ENCODE data around the gene TMEM270. TPM values are rescaled to one million over a fixed set of nuclear protein-coding genes. Genes with fewer than 3 reads are reported as not detected.
"Not testable (repeated sequence)": the region's sequence is repeated elsewhere in the genome, so short reads cannot be mapped to it uniquely, and the experiment has no call there.

TMEM270 gene
- total RNA-seq, 4 donors from 2014 or later, result not detected

DNA sequence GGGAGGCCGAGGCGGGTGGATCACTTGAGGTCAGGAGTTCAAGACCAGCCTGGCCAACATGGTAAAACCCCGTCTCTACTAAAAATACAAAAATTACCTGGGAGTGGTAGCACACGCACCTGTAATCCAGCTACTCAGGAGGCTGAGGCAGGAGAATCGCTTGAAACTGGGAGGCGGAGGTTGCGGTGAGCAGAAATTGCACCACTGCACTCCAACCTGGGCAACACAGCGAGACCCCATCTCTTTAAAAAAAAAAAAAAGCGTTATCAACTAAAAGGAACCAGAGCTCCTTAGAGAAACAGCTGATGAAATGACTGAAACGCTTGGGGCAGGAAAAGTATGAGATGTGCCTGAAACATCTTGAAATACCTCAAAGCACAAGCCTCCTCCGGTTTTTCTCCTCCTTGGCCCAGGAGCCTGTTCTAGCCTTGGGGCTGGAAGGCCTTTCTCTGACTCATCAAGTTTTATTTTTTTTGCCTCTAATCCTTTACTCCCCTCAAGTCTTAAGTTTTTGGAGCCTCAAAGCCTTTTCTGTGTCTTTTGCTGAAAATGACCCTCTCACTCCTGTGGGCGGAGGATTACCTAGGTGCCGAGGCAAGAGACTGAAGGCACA, 16.0 kb upstream of the TMEM270 start:
- no peaks in the 10 kb centered on the region for H3K36me3 ChIP-seq
- TF ChIP-seq POLR2AphosphoS5 (IDR thresholded peaks at IDR 0.05) (no peak), POLR2A (IDR thresholded peaks at IDR 0.05; ENCODE audit: low read depth) (no peak)
- TF ChIP-seq, protein P1, sequence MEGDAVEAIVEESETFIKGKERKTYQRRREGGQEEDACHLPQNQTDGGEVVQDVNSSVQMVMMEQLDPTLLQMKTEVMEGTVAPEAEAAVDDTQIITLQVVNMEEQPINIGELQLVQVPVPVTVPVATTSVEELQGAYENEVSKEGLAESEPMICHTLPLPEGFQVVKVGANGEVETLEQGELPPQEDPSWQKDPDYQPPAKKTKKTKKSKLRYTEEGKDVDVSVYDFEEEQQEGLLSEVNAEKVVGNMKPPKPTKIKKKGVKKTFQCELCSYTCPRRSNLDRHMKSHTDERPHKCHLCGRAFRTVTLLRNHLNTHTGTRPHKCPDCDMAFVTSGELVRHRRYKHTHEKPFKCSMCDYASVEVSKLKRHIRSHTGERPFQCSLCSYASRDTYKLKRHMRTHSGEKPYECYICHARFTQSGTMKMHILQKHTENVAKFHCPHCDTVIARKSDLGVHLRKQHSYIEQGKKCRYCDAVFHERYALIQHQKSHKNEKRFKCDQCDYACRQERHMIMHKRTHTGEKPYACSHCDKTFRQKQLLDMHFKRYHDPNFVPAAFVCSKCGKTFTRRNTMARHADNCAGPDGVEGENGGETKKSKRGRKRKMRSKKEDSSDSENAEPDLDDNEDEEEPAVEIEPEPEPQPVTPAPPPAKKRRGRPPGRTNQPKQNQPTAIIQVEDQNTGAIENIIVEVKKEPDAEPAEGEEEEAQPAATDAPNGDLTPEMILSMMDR (IDR thresholded peaks at IDR 0.05), result no peak
- H3K9me3 ChIP-seq, result no peaks in the 10 kb centered on the region
- no peak overlapping the region for H3K27ac ChIP-seq (replicated peaks in 1 of 4)
- H3K4me3 ChIP-seq, result no peak overlapping the region
- no peaks in the 10 kb centered on the region for H3K27me3 ChIP-seq
- no peak for DNase-seq (ENCODE audit: extremely low spot score)
- H3K4me1 ChIP-seq, result peaks cover 12 to 30% (median 23%) of the 10 kb centered on the region in 4 donors
- intact Hi-C loops (cut with DNase I), result no loop called here
- WGBS, result 83% methylated on average over 13 of the region's 13 CpGs

DNA sequence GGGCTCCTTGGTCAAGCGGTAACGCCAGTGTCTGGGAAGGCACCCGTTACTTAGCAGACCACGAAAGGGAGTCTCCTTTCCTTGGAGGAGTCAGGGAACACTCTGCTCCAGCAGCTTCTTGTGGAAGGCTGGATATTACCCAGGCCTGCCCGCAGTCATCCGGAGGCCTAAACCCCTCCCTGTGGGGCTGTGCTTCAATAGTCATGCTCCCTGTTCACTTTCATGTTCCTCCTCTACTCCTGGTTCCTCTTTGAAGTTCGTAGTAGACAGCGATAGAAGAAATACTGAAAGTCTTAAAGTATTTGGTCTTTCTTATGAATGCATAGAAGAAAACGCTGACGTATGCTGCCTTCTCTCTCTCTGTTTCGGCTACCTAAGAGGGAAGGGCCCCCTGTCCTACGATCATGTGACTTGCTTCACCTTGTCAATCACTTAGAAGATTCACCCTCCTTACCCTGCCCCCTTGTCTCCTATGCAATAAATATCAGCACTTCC, 15.2 kb upstream of the TMEM270 start:
- DNase-seq (ENCODE audit: extremely low spot score); intact Hi-C loops (cut with DNase I); H3K9me3 ChIP-seq; H3K36me3 ChIP-seq; H3K27me3 ChIP-seq; H3K4me3 ChIP-seq: not testable (repeated sequence)
- 63% methylated on average over 12 of the region's 12 CpGs for WGBS
- Histone ChIP-seq H3K4me1 (peaks cover 12 to 32% (median 26%) of the 10 kb centered on the region in 4 donors), H3K27ac (replicated peaks in 1 of 4) (peak overlapping the region in 2 of 4 donors; percentile 14 to 18)

DNA sequence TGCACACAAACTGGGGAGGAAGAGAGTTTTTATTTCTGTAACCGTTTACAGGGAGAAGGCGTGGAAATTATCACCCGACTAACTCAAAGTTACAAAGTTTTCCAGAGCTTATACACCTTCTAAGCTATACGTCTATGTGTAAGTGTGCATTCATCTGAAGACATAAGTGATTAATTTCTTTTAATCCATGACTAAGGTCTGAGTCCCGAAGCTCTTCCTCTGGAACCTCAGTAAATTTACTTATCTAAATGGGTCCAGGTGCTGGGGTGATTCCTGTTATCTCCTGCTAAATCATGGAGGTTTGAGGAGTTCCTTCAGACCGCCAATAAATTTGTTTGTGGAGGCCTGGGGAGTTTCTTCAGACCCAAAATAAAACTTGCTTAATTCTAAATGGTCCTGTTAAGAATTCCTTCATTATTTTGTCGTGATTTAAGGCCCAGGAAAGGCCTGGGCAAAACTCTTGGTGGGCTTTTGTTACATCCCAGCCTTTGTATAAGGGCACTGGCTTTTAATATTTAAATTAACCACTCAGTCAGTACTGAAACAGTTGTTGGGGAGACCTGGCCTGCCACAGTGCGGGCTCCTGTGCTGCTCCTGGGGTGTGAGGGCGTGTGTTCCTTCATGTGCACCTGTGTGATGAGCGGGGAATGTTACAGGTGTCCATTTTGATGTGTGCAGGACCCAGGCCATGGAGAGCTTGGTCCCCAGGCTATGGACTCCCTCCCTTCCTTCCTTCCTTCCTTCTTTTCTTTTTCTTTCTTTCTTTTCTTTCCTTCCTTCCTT, 12.8 kb upstream of the TMEM270 start:
- H3K4me3 ChIP-seq, result no peak overlapping the region
- intact Hi-C loops (cut with DNase I), result no loop called here
- peaks cover 10 to 28% (median 25%) of the 10 kb centered on the region in 4 donors for H3K4me1 ChIP-seq
- H3K36me3 ChIP-seq, result no peaks in the 10 kb centered on the region
- 91% methylated on average over 10 of the region's 10 CpGs for WGBS
- no peaks in the 10 kb centered on the region for H3K27me3 ChIP-seq
- H3K27ac ChIP-seq (replicated peaks in 1 of 4), result no peak overlapping the region
- DNase-seq (ENCODE audit: extremely low spot score), result no peak
- TF ChIP-seq EP300 (IDR thresholded peaks at IDR 0.05), result no peak
- H3K9me3 ChIP-seq, result no peaks in the 10 kb centered on the region

DNA sequence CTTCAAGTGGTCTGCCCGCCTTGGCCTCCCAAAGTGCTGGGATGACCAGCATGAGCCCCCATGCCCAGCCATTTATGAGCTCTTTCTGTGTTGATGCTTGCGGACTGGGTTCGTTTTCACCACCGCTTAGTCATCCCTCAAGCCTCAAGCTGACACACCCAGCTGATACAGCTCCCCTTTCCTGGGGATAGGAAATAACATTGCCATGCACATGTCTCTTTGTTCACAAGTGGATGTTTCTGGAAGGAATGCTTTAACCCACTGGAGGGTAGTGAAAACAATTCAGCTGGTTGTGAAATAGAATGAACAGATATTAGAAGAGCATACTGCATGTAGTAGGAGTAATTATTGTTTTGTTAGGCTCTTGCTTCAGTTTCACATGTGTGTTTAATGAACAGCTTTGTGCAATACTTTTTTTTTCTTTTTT, 10.2 kb upstream of the TMEM270 start:
- peak overlapping the region; percentile 59 to 70 (median 64) for H3K27ac ChIP-seq (replicated peaks in 1 of 4)
- no peaks in the 10 kb centered on the region for H3K36me3 ChIP-seq
- no peak overlapping the region for H3K4me3 ChIP-seq
- H3K27me3 ChIP-seq, result peaks cover 0 to 5% (median 0%) of the 10 kb centered on the region in 4 donors
- no peak for DNase-seq (ENCODE audit: extremely low spot score)
- TF ChIP-seq POLR2A (IDR thresholded peaks at IDR 0.05; ENCODE audit: low read depth) (no peak), POLR2AphosphoS5 (IDR thresholded peaks at IDR 0.05) (peak; percentile 45 to 50), EP300 (IDR thresholded peaks at IDR 0.05) (no peak)
- TF ChIP-seq, protein P1 (IDR thresholded peaks at IDR 0.05), result no peak
- intact Hi-C loops (cut with DNase I), result no loop called here
- WGBS, result 56% methylated on average over 4 of the region's 4 CpGs
- H3K4me1 ChIP-seq, result peaks cover 11 to 34% (median 28%) of the 10 kb centered on the region in 4 donors
- no peaks in the 10 kb centered on the region for H3K9me3 ChIP-seq

DNA sequence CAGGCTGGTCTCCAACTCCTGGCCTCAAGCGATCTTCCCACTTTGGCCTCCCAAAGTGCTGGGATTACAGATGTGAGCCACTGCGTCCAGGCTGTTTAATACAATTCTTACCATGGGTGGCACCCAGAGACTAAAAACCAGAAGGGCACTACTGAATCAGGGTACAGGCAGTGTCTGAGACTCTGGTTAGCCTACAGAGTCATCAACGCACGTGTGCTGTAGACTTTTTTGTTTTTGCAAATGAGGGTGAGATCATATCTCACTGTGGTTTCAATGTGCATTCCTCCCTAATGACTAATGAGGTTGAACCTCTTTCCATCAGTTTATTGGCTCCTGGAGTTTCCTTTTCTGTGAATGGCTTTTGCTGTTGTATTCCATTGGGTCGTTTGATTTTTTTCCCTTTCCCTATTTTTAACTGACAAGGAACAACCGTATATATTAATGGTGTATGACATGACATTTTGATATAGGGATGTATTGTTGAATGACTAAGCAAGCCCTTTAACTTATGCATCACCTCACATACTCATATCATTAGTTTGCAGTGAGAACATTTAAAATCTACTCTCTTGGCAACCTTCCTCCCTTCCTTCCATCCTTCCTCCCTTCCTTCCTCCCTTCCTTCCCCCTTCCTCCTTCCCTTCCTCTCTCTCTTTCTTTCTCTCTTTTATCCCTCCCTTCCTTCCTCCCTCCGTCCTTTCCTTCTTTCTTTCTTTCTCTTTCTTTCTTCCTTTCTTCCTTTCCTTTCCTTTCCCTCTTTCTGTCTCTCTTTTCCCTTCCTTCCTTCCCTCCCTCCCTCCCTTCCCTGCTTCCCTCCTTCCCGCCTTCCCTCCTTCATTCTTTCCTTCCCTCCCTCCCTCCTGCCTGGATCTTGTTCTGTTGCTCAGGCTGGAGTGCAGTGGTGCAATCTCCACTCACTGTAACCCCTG, 9.3 kb upstream of the TMEM270 start:
- no peak for DNase-seq (ENCODE audit: extremely low spot score)
- H3K4me3 ChIP-seq, result no peak overlapping the region
- peaks cover 0 to 8% (median 0%) of the 10 kb centered on the region in 4 donors for H3K27me3 ChIP-seq
- peaks cover 13 to 37% (median 31%) of the 10 kb centered on the region in 4 donors for H3K4me1 ChIP-seq
- no peaks in the 10 kb centered on the region for H3K9me3 ChIP-seq
- H3K27ac ChIP-seq (replicated peaks in 1 of 4), result peak overlapping the region; percentile 59 to 70 (median 64)
- WGBS, result 41% methylated on average over 8 of the region's 8 CpGs
- TF ChIP-seq POLR2AphosphoS5 (IDR thresholded peaks at IDR 0.05) (no peak), EP300 (IDR thresholded peaks at IDR 0.05) (no peak), POLR2A (IDR thresholded peaks at IDR 0.05; ENCODE audit: low read depth) (no peak)
- TF ChIP-seq, protein P1 (IDR thresholded peaks at IDR 0.05), result no peak
- intact Hi-C loops (cut with DNase I), result no loop called here
- no peaks in the 10 kb centered on the region for H3K36me3 ChIP-seq

Measured in esophagus muscularis mucosa (tissue), 4 donors.